Astrocyte (in vitro differentiated cells and primary cell): ENCODE measurements around the gene LEPROT. TPM values are rescaled to one million over a fixed set of nuclear protein-coding genes. Genes with fewer than 3 reads are reported as not detected.
"Not testable (repeated sequence)": the region's sequence is repeated elsewhere in the genome, so short reads cannot be mapped to it uniquely, and the experiment has no call there.

ENCODE experiments used
- DNase-seq: peaks from one replicate; pipeline ENCODE4 v3.0.0-alpha.2; 2010; ENCODE audit warnings: low read depth
- FAIRE-seq: peaks from 2 replicates; lab custom pipeline; 2011; peaks lifted over from hg19 to GRCh38; lab: Jason Lieb, UNC
- H2AFZ ChIP-seq: 2 replicates; pipeline ENCODE4 v1.6.0; 2012; ENCODE audit warnings: low read depth, low read length, inconsistent platforms
- H3K27ac ChIP-seq: 2 replicates; pipeline ENCODE4 v1.5.1; 2011; ENCODE audit warnings: low read depth, low read length, inconsistent platforms
- H3K27me3 ChIP-seq: 2 replicates; pipeline ENCODE4 v1.6.0; 2011; ENCODE audit warnings: low read length, inconsistent platforms; ENCODE audit not compliant: insufficient read depth
- H3K36me3 ChIP-seq: 2 replicates; pipeline ENCODE4 v1.5.1; 2011; ENCODE audit warnings: low read length, inconsistent platforms; ENCODE audit not compliant: insufficient read depth
- H3K4me1 ChIP-seq: 2 replicates; pipeline ENCODE4 v1.5.1; 2011; ENCODE audit warnings: low read length, inconsistent platforms; ENCODE audit not compliant: insufficient read depth
- H3K4me2 ChIP-seq: 2 replicates; pipeline ENCODE4 v1.6.0; 2012; ENCODE audit warnings: low read length, inconsistent platforms
- H3K4me3 ChIP-seq: 2 replicates; pipeline ENCODE4 v1.5.1; 2011; ENCODE audit warnings: low read depth, mild to moderate bottlenecking, low read length, inconsistent platforms; ENCODE audit not compliant: insufficient read depth
- H3K79me2 ChIP-seq: 2 replicates; pipeline ENCODE4 v1.6.0; 2012; ENCODE audit warnings: mild to moderate bottlenecking, low read length, inconsistent platforms; ENCODE audit not compliant: insufficient read depth
- H3K9ac ChIP-seq: 2 replicates; pipeline ENCODE4 v1.6.0; 2012; ENCODE audit warnings: mild to moderate bottlenecking, low read length, inconsistent platforms
- H3K9me3 ChIP-seq: 2 replicates; pipeline ENCODE4 v1.5.1; 2012; ENCODE audit warnings: low read depth, mild to moderate bottlenecking, low read length, inconsistent platforms; ENCODE audit not compliant: insufficient read depth
- H4K20me1 ChIP-seq: 2 replicates; pipeline ENCODE4 v1.6.0; 2012; ENCODE audit warnings: low read length, inconsistent platforms; ENCODE audit not compliant: insufficient read depth
- H3K27ac Mint-ChIP-seq: one replicate; pipeline ENCODE4 v1.8.0; 2021; ENCODE audit warnings: mild to moderate bottlenecking, mixed read lengths; ENCODE audit not compliant: unreplicated experiment
- H3K27me3 Mint-ChIP-seq: one replicate; pipeline ENCODE4 v1.8.0; 2021; ENCODE audit warnings: low read depth, mixed read lengths; ENCODE audit not compliant: unreplicated experiment
- H3K36me3 Mint-ChIP-seq: one replicate; pipeline ENCODE4 v1.8.0; 2021; ENCODE audit warnings: low read depth, mixed read lengths; ENCODE audit not compliant: unreplicated experiment
- H3K4me1 Mint-ChIP-seq: one replicate; pipeline ENCODE4 v1.8.0; 2021; ENCODE audit warnings: low read depth, mixed read lengths; ENCODE audit not compliant: unreplicated experiment
- H3K4me3 Mint-ChIP-seq: one replicate; pipeline ENCODE4 v1.8.0; 2021; ENCODE audit warnings: mild to moderate bottlenecking, moderate library complexity, mixed read lengths; ENCODE audit not compliant: unreplicated experiment
- H3K9me3 Mint-ChIP-seq: one replicate; pipeline ENCODE4 v1.8.0; 2021; ENCODE audit warnings: mild to moderate bottlenecking, mixed read lengths; ENCODE audit not compliant: unreplicated experiment
- EZH2 ChIP-seq: IDR thresholded peaks from 2 replicates; pipeline ENCODE4 v1.6.1; 2012; ENCODE audit warnings: mild to moderate bottlenecking, low read length, inconsistent platforms; ENCODE audit not compliant: insufficient read depth
- total RNA-seq: library from RNA; stranded (reverse); gene quantifications from 2 replicates; pipeline ENCODE4 v1.2.1, GENCODE V29; 2021
- TF ChIP-seq, protein P1 (sequence below): IDR thresholded peaks from 2 replicates; pipeline ENCODE4 v1.5.1; 2011; ENCODE audit warnings: low read depth, mild to moderate bottlenecking, inconsistent platforms, low read length, moderate library complexity; ENCODE audit not compliant: insufficient read depth

The LEPROT gene
- total RNA-seq, 1 donor from 2014 or later = 99.4 TPM

GRCh38 chr1:65449214-65449823, 28.9 kb downstream of the LEPROT start:
- Histone ChIP-seq H3K79me2 (no peaks in the 10 kb centered on the region), H3K27ac (no peak overlapping the region), H3K9me3 (no peaks in the 10 kb centered on the region), H3K9ac (no peak overlapping the region), H3K4me1 (no peaks in the 10 kb centered on the region), H3K4me3 (no peak overlapping the region), H4K20me1 (no peaks in the 10 kb centered on the region), H2AFZ (no peak overlapping the region), H3K36me3 (no peaks in the 10 kb centered on the region), H3K4me2 (no peak overlapping the region), H3K27me3 (no peaks in the 10 kb centered on the region)
- TF ChIP-seq, protein P1, sequence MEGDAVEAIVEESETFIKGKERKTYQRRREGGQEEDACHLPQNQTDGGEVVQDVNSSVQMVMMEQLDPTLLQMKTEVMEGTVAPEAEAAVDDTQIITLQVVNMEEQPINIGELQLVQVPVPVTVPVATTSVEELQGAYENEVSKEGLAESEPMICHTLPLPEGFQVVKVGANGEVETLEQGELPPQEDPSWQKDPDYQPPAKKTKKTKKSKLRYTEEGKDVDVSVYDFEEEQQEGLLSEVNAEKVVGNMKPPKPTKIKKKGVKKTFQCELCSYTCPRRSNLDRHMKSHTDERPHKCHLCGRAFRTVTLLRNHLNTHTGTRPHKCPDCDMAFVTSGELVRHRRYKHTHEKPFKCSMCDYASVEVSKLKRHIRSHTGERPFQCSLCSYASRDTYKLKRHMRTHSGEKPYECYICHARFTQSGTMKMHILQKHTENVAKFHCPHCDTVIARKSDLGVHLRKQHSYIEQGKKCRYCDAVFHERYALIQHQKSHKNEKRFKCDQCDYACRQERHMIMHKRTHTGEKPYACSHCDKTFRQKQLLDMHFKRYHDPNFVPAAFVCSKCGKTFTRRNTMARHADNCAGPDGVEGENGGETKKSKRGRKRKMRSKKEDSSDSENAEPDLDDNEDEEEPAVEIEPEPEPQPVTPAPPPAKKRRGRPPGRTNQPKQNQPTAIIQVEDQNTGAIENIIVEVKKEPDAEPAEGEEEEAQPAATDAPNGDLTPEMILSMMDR = no peak
- no peak for TF ChIP-seq EZH2
- H3K27me3 Mint-ChIP-seq = no peaks in the 10 kb centered on the region
- H3K9me3 Mint-ChIP-seq = no peaks in the 10 kb centered on the region
- no peaks in the 10 kb centered on the region for H3K36me3 Mint-ChIP-seq
- no peak overlapping the region for H3K27ac Mint-ChIP-seq
- H3K4me1 Mint-ChIP-seq = no peaks in the 10 kb centered on the region
- FAIRE-seq = no peak
- no peak for DNase-seq
- no peak overlapping the region for H3K4me3 Mint-ChIP-seq

GRCh38 chr1:65455678-65456077, 35.2 kb downstream of the LEPROT start:
- not testable (repeated sequence) for H4K20me1 ChIP-seq, H2AFZ ChIP-seq, H3K79me2 ChIP-seq, H3K4me1 ChIP-seq, H3K36me3 ChIP-seq, H3K4me2 ChIP-seq, H3K27me3 Mint-ChIP-seq, H3K4me1 Mint-ChIP-seq, H3K4me3 Mint-ChIP-seq, H3K27ac Mint-ChIP-seq, H3K9me3 ChIP-seq, DNase-seq, H3K9me3 Mint-ChIP-seq, H3K27me3 ChIP-seq, H3K27ac ChIP-seq, H3K9ac ChIP-seq, H3K36me3 Mint-ChIP-seq, H3K4me3 ChIP-seq, FAIRE-seq

DNA sequence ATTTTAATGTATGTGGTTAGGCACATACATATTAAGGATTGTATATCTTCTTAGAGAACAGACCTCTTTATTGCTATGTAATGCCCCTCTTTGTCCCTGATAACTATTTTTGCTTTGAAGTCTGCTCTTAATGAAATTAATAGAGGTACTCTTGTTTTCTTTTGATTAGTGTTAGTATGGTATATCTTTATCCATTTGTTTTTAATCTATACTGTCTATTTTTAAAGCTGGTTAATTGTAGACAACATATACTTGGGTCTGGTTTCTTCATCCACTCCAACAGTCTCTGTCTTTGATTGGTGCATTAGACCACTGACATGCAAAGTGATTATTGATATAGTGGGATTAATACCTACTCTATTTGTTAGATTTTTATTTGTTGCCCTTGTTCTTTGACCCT, 36.0 kb downstream of the LEPROT start:
- H3K4me1 ChIP-seq = no peaks in the 10 kb centered on the region
- H2AFZ ChIP-seq = no peak overlapping the region
- H3K36me3 Mint-ChIP-seq = no peaks in the 10 kb centered on the region
- H3K27me3 Mint-ChIP-seq = no peaks in the 10 kb centered on the region
- TF ChIP-seq EZH2 = no peak
- TF ChIP-seq, protein P1 = no peak
- no peaks in the 10 kb centered on the region for H3K27me3 ChIP-seq
- H4K20me1 ChIP-seq = no peaks in the 10 kb centered on the region
- H3K9me3 ChIP-seq = no peaks in the 10 kb centered on the region
- peaks cover 7% of the 10 kb centered on the region for H3K9me3 Mint-ChIP-seq
- no peak overlapping the region for H3K27ac ChIP-seq
- H3K4me3 Mint-ChIP-seq = no peak overlapping the region
- H3K36me3 ChIP-seq = no peaks in the 10 kb centered on the region
- no peak for FAIRE-seq
- H3K4me1 Mint-ChIP-seq = no peaks in the 10 kb centered on the region
- no peak overlapping the region for H3K27ac Mint-ChIP-seq
- H3K79me2 ChIP-seq = no peaks in the 10 kb centered on the region
- no peak overlapping the region for H3K4me2 ChIP-seq
- no peak overlapping the region for H3K9ac ChIP-seq
- H3K4me3 ChIP-seq = no peak overlapping the region
- DNase-seq = no peak
